Stimulated activated CD4-positive, alpha-beta T cell treated with anti-CD3 and anti-CD28 coated beads, Interleukin-2, amount 100 ng/mL, for 24 hours (primary cell): ENCODE data around the gene NKAP.
"Not testable (repeated sequence)": the region's sequence is repeated elsewhere in the genome, so short reads cannot be mapped to it uniquely, and the experiment has no call there.

Experiments
- DNase-seq, 2 donors: peaks; one replicate each; pipeline ENCODE4 v3.0.0-alpha.2; 2020

The NKAP gene

DNA sequence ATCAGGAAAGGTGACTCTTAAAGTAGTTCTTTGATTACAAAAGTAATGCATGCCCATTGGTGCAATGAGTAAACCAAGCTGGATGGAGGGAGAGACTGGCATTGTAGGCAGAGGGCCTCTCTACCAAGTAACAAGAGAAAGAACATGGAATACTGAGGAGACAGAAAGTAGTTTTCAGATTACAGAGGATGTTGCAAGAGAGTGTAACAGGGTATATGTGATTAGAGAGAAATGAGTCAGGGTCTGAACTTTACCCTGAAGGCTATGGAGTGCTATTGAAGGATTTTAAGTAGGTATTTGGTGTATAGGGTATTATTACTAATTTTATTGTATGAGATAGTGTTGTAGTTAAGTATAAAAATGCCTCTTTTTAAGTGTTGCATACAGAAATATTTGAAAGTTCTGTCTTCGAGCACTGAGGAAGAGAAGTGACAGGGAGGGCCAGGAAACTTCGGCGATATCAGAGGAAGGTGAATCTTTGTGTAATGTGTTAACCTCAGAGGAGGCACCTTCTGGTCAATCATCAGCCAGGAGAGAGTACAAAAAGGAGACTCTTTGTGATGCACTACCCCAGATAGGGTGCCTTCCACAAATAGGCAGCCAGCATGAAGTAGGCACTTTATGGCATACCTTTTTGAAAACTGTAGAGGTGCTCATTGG lies 8.2 kb downstream of the NKAP start:
- DNase-seq, result no peak

DNA sequence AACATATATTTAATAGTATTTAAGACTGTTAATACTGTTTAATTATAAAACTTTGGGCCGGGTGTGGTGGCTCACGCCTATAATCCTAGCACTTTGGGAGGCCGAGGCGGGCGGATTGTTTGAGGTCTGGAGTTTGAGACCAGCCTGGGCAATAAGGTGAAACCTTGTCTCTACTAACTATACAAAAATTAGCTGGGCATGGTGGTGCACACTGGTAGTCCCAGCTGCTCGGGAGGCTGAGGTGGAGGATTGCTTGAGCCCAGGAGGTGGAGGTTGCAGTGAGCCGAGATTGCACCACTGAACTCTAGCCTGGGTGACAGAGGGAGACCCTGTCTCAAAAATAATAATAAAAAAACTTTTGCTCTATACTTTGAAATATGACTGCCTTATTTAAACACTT lies 21.2 kb downstream of the NKAP start:
- not testable (repeated sequence) for DNase-seq

DNA sequence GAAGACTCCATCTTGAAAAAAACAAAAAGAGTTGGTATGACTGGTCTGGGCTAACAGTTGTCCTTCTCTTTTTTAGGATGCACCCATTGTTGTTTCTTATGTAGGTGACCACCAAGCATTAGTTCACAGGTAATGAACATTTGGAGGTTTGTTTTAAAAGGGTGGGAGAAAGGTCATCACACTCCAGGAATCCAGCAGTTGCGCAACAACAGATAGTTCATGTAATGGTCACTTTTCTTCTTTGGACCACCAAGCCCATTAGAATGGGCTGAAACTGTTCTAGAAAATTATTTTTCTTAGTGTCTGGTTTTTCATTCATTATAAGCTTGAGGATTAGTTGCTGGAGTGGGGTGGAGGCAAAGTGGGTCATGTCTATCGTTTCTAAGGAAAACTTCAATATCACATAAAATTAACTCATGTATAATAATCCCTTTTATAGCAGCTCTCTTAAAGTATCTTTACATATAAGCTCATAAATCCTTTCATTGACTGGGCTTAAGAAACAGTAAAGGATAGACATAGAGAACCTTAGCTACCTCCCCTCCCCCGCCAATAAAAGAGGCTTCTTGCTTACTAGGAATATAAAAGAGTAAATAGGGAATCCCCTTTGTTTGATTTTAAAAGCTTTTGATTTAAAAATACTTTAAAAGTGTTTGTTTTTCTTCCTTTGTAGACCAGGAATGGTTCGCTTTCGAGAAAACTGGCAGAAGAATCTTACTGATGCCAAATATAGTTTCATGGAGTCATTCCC lies 23.5 kb downstream of the NKAP start:
- DNase-seq, result no peak

DNA sequence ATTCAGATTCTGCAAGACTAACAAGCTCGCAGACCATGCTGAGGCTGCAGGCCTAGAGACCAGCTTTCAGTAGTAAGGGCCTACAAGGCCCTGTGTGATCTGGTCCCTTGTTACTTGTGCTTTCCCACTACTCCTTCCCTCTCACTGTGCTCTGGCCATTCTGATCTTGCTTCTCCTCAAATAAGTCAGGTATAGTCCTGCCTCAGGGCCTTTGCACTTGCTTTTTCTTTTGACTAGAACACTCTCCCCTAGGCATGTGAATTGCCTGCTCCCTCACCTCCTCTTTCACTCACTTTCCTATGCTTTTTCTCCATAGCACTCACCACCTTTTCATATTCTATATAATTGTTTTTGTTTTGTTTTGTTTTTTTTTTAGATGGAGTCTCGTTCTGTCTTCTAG lies 25.7 kb downstream of the NKAP start:
- no peak for DNase-seq

DNA sequence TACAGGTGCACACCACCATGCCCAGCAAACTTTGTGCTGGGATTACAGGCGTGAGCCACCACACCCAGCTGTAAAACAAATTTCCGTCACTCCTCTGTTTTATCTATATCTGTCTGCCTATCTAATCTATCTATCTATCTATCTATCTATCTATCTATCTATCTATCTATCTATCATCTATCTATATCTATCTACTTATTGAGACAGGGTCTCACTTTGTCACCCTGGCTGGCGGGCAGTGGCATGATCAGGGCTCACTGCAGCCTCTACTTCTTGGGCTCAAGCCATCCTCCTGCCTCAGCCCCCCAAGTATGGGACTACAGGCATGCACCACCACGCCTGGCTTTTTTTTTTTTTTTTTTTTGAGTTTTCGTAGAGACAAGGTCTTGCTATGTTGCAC lies 27.2 kb downstream of the NKAP start:
- no peak for DNase-seq

DNA sequence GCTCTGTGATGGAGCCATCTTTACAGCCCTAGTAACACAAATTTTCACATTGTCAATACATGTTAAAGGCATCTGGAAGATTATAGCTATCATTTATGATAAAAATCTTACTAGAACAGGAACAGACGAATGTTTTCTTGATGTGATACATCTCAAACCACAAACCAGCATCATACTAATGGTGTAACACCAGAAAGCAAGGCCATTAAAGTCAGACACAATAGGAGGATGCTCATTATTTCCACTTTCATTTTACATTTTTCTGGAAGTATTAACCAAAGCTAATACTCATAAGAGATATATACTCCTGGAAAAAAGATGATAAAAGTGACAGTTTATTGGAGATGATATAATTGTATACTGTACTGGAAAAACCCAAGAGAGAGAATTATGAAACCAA lies 42.6 kb downstream of the NKAP start:
- DNase-seq, result no peak

- no peak for DNase-seq
Measured at GRCh38 chrX:119899125-119899524, 44.4 kb downstream of the NKAP start.

DNA sequence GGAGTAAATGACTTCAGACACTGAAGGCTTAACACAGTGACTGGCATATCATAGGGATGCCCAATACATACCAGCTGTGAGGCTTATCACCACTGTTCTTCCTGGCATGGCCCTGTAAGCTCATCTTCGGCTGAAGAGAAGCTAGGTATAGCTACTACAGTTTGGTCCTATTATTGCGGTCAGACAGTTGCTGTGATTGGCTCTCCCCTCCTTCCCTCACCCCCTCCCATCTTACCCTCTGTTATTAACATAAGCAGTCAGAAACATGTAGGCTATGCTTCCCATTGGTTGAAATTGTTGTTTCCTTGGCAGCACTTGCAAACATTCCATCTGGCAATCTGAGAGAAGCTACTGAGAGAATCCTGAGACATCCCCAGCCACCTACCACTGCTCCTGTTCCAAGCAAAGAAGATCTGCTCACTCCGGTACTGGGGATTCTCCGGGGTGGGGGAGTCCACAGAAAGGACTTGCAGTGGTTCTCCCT lies 47.7 kb downstream of the NKAP start, which contains the start of gene AKAP14:
Gene AKAP14, plus strand, starts transcription at position 51 of the 484 bp plus-strand sequence. CDS start 7,331 bp downstream, outside the sequence.
- DNase-seq, result no peak

DNA sequence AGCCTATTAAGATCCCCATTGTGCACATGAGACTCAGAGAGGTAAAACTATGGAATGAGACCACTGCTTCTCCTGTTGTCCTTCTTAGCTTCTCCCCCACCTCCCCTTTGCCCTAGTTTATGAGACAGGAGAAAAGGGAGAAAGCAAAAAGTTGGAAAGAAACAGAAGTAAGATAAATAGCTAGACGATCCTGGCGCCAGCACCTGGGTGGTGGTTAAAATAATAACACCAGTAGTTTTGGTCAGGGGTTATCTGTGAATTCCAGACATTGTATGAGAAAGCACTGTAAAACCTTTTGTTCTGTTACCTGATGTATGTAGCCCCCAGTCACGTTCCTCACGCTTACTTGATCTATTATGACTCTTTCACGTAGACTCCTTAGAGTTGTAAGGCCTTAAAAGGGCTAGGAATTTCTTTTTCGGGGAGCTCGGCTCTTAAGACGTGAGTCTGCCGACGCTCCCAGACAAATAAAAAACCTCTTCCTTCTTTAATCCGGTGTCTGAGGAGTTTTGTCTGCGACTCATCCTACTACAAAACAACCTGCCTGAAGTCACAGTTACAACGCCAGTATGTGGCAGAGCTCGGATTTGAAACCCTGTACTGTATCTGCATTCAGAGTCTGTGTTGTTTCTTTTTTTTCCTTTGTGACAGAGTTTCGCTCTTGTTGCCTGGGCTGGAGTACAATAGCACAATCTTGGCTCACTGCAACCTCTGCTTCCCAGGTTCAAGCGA lies 51.4 kb downstream of the NKAP start:
- not testable (repeated sequence) for DNase-seq

DNA sequence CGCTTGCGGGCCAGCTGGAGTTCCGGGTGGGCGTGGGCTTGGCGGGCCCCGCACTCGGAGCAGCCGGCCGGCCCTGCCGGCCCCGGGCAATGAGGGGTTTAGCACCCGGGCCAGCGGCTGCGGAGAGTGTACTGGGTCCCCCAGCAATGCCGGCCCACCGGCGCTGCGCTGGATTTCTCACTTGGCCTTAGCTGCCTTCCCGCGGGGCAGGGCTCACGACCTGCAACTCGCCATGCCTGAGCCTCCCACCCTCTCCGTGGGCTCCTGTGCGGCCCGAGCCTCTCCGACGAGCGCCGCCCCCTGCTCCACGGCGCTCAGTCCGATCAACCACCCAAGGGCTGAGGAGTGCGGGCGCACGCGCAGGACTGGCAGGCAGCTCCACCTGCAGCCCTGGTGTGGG lies 52.9 kb downstream of the NKAP start:
- DNase-seq, result not testable (repeated sequence)

DNA sequence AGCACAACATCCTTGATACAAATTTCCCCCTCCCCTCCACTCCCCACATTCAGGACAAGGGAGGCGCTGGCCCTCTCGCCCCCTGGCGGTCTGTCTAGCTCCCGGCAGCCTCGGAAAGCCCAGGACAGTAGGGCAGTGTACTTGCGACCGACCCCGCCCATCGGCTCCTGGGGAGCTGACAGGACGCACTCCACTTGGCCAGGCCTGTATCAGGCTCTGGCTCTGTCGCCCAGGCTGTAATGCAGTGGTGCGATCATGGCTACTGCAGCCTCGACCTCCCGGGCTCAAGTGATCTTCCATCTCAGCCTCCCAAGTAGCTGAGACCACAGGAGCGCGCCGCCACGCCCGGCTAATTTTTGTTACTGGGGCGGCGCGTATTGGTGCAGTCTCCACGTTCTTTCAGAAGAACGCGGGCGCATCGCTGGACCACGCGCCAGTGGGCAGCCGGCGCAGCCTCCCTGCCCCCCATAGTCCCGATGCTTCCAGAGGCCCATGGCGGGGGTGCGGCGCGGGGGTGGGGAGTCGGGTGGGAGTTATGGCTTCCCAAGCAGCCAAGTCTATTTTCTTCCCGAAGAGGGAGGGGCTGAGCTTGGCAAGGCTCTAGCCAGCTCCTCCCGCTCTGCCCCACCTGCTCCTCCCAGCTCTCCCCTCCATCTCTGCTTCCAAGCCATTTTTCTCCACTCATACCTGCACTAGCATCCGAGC lies 55.7 kb downstream of the NKAP start:
- peak; percentile 63 to 68 for DNase-seq

DNA sequence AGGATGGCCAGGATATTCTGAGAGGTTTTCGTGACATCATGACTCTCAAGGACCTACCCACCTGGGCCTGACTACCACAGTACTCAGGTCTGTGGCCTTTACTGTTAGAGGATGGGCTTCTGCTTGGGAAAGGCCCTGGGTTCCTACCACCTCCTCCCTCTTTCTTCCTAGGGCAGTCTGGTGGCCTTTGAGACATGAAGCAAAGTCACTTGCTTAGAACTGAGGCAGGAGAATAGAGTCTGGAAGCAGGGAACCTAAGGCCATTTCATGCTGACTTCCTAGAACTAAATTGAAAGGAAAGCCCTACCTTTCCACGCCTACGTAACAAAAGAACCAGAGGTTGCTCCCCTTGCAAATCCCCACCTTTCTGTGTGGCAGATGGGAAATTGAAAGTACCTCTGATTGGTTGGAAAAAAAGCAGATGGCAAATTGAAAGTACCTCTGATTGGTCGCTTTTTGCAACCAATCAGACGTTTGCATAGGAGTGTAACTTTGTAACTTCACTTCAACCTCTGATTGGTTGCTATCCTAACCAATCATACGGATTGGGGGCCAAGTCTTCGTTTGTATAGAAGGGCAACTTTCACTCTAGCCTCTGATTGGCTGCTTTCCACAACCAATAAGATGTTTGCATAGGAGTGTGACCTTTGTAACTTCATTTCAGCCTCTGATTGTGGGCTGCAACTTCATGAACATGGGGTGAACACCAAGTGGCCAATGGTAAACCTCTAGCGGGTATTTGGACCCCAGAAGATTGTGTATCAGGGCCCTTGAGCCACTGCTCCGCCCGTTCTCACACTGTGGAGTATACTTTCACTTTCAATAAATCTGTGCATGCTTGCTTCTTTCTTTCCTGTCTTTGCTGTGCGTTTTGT lies 57.8 kb downstream of the NKAP start:
- DNase-seq, result no peak

- DNase-seq, result peak; percentile 17 to 25
Measured at GRCh38 chrX:119880552-119881437, 62.8 kb downstream of the NKAP start.

DNA sequence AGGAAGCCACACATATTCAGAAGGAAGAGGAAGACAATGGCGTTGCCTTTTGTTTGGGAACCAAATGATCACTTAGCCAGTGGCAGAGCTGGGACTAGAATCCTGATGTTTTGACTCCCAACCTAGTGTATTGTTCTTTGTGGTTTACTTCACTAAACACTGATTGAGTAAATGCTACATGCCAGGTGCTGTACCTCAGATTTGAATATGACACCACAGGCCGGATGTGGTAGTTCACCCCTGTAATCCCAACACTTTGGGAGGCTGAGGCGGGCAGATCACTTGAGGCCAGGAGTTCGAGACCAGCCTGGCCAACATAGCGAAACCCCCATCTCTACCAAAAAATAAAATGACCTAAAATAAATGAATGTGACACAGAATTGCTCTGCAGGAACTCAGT lies 63.5 kb downstream of the NKAP start:
- DNase-seq, result no peak

- DNase-seq, result no peak
Measured at GRCh38 chrX:119878740-119879139, 64.8 kb downstream of the NKAP start.

DNA sequence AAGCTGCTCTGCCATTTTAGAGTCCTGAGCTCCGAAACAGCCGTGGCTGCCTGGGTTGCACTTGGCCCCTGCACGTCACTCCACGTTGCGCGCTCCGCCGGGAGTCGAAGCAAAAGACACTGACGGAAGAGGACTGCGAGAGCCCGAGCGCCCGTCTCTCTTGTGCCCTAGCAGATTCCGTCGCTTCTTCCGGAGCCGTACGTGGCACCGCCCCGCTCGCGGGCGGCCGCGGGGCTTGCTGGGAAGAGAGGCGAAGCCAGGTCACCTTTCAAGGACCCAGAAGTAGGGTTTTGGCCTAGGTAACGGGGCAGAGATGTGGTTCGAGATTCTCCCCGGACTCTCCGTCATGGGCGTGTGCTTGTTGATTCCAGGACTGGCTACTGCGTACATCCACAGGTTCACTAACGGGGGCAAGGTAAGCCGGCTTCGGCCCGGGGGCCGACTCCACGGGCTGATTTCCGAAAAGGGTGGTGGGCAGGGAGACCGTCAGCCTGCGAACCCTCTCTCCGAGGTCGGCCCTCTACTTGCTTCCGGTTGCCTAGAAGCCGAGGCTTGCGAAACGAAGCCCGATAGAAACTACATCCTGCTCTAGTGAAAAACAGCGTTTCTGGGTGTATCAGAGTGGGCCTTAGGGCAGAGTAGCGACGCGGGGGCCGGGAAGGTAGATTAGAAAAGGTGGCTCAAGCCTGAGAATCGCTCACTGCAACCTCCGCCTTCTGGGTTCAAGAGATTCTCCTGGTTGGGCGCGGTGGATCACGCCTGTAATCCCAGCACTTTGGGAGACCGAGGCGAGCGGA lies 71.8 kb downstream of the NKAP start, which contains the start of the genes NDUFA1 and RNF113A:
Gene NDUFA1, plus strand, starts transcription at position 234 of the 797 bp plus-strand sequence. Its CDS starts 80 bp downstream, at position 314.
Gene RNF113A, minus strand, starts transcription at position 135 of the 797 bp plus-strand sequence. Its CDS starts 120 bp downstream, at position 15.
- peak; percentile 81 to 83 for DNase-seq

GRCh38 chrX:119871245-119871598 lies 72.3 kb downstream of the NKAP start:
- no peak for DNase-seq
